ENCODE data around the gene CELSR2. TPM values are rescaled to one million over a fixed set of nuclear protein-coding genes. Genes with fewer than 3 reads are reported as not detected.

Gene CELSR2
- total and polyA plus RNA-seq, 2 experiments from 2014 or later: 11.2 to 35.1 TPM

DNA sequence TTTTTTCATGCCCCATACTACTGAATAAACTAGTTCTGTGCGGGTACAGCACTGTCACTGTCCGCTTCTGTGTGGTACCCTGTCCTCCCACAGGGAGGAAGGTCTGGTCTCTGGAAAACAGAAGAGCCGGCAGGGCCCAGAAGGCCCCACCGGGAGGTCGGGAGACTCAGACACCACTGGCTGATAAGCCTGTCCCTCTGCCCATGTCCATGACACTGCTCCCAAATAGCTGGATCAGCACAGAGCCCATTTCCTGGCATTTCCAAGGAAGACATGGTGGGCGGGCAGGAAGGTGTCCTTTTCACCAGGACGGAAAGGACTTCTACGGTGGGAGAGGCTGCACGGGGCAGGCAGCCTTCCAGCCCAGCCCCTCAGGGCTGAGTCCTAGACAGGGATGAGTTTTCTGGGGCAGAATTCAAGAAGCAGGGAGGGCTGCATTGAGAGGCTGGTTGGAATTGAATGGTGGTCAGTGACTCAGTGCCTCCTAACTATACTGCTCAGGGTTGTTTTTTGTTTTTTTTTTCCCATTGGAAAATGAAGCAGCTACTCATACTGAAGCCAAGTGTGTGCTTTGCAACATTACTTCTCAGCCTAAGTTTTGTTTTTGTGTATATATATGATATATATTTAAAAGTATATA lies 26.5 kb downstream of the CELSR2 start:
- Histone ChIP-seq H3K4me2 (no peak overlapping the region), H4K20me1 (replicated peaks; ENCODE audit: insufficient read depth) (peaks cover 5% of the 10 kb centered on the region; the same call in 1 of the 2 replicates), H3F3A (replicated peaks; ENCODE audit: low read depth) (peaks cover 19% of the 10 kb centered on the region), H3K9me2 (ENCODE audit: insufficient read depth) (no peaks in the 10 kb centered on the region), H3K27ac (ENCODE audit: low read depth) (no peak overlapping the region), H3K36me3 (ENCODE audit: insufficient read depth) (peaks cover 12% of the 10 kb centered on the region; the same call in 1 of the 2 replicates), H3K4me3 (no peak overlapping the region), H3K27me3 (ENCODE audit: insufficient read depth) (no peaks in the 10 kb centered on the region), H3K79me2 (replicated peaks; ENCODE audit: insufficient read depth) (0 out of 2 replicates have a peak, but pooled peaks cover 6% of the 10 kb centered on the region), H2AFZ (no peak overlapping the region), H3K4me1 (ENCODE audit: insufficient read depth) (peaks cover 16% of the 10 kb centered on the region)
- Mint-ChIP-seq H3K4me3 (no peak overlapping the region; the same call in 2 of the 3 replicates), H3K27me3 (ENCODE audit: insufficient read depth, low read depth, poor library complexity) (peaks cover 13% of the 10 kb centered on the region), H3K4me1 (peaks cover 26% of the 10 kb centered on the region), H3K36me3 (ENCODE audit: low read depth) (peaks cover 39% of the 10 kb centered on the region), H3K9me3 (no peaks in the 10 kb centered on the region), H3K27ac (peak overlapping the region; percentile 71; the same call in 1 of the 2 replicates)
- ATAC-seq (no peak), DNase-seq (ENCODE audit: low spot score) (no peak)
- TF ChIP-seq, protein P1, sequence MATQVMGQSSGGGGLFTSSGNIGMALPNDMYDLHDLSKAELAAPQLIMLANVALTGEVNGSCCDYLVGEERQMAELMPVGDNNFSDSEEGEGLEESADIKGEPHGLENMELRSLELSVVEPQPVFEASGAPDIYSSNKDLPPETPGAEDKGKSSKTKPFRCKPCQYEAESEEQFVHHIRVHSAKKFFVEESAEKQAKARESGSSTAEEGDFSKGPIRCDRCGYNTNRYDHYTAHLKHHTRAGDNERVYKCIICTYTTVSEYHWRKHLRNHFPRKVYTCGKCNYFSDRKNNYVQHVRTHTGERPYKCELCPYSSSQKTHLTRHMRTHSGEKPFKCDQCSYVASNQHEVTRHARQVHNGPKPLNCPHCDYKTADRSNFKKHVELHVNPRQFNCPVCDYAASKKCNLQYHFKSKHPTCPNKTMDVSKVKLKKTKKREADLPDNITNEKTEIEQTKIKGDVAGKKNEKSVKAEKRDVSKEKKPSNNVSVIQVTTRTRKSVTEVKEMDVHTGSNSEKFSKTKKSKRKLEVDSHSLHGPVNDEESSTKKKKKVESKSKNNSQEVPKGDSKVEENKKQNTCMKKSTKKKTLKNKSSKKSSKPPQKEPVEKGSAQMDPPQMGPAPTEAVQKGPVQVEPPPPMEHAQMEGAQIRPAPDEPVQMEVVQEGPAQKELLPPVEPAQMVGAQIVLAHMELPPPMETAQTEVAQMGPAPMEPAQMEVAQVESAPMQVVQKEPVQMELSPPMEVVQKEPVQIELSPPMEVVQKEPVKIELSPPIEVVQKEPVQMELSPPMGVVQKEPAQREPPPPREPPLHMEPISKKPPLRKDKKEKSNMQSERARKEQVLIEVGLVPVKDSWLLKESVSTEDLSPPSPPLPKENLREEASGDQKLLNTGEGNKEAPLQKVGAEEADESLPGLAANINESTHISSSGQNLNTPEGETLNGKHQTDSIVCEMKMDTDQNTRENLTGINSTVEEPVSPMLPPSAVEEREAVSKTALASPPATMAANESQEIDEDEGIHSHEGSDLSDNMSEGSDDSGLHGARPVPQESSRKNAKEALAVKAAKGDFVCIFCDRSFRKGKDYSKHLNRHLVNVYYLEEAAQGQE (IDR thresholded peaks at IDR 0.05; ENCODE audit: unreplicated experiment): no peak
- no peak for TF ChIP-seq STAT1 (IDR thresholded peaks at IDR 0.05; ENCODE audit: unreplicated experiment)
- TF ChIP-seq ZNF114 (CRISPR knock-in tag; IDR thresholded peaks at IDR 0.05): no peak
- TF ChIP-seq JUNB (IDR thresholded peaks at IDR 0.05; ENCODE audit: unreplicated experiment): no peak
- TF ChIP-seq, protein P2, sequence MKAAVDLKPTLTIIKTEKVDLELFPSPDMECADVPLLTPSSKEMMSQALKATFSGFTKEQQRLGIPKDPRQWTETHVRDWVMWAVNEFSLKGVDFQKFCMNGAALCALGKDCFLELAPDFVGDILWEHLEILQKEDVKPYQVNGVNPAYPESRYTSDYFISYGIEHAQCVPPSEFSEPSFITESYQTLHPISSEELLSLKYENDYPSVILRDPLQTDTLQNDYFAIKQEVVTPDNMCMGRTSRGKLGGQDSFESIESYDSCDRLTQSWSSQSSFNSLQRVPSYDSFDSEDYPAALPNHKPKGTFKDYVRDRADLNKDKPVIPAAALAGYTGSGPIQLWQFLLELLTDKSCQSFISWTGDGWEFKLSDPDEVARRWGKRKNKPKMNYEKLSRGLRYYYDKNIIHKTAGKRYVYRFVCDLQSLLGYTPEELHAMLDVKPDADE (IDR thresholded peaks at IDR 0.05): no peak
- TF ChIP-seq, protein P3, sequence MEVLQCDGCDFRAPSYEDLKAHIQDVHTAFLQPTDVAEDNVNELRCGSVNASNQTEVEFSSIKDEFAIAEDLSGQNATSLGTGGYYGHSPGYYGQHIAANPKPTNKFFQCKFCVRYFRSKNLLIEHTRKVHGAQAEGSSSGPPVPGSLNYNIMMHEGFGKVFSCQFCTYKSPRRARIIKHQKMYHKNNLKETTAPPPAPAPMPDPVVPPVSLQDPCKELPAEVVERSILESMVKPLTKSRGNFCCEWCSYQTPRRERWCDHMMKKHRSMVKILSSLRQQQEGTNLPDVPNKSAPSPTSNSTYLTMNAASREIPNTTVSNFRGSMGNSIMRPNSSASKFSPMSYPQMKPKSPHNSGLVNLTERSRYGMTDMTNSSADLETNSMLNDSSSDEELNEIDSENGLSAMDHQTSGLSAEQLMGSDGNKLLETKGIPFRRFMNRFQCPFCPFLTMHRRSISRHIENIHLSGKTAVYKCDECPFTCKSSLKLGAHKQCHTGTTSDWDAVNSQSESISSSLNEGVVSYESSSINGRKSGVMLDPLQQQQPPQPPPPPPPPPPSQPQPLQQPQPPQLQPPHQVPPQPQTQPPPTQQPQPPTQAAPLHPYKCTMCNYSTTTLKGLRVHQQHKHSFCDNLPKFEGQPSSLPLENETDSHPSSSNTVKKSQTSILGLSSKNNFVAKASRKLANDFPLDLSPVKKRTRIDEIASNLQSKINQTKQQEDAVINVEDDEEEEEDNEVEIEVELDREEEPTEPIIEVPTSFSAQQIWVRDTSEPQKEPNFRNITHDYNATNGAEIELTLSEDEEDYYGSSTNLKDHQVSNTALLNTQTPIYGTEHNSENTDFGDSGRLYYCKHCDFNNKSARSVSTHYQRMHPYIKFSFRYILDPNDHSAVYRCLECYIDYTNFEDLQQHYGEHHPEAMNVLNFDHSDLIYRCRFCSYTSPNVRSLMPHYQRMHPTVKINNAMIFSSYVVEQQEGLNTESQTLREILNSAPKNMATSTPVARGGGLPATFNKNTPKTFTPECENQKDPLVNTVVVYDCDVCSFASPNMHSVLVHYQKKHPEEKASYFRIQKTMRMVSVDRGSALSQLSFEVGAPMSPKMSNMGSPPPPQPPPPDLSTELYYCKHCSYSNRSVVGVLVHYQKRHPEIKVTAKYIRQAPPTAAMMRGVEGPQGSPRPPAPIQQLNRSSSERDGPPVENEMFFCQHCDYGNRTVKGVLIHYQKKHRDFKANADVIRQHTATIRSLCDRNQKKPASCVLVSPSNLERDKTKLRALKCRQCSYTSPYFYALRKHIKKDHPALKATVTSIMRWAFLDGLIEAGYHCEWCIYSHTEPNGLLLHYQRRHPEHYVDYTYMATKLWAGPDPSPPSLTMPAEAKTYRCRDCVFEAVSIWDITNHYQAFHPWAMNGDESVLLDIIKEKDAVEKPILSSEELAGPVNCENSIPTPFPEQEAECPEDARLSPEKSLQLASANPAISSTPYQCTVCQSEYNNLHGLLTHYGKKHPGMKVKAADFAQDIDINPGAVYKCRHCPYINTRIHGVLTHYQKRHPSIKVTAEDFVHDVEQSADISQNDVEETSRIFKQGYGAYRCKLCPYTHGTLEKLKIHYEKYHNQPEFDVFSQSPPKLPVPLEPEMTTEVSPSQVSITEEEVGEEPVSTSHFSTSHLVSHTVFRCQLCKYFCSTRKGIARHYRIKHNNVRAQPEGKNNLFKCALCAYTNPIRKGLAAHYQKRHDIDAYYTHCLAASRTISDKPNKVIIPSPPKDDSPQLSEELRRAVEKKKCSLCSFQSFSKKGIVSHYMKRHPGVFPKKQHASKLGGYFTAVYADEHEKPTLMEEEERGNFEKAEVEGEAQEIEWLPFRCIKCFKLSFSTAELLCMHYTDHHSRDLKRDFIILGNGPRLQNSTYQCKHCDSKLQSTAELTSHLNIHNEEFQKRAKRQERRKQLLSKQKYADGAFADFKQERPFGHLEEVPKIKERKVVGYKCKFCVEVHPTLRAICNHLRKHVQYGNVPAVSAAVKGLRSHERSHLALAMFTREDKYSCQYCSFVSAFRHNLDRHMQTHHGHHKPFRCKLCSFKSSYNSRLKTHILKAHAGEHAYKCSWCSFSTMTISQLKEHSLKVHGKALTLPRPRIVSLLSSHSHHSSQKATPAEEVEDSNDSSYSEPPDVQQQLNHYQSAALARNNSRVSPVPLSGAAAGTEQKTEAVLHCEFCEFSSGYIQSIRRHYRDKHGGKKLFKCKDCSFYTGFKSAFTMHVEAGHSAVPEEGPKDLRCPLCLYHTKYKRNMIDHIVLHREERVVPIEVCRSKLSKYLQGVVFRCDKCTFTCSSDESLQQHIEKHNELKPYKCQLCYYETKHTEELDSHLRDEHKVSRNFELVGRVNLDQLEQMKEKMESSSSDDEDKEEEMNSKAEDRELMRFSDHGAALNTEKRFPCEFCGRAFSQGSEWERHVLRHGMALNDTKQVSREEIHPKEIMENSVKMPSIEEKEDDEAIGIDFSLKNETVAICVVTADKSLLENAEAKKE (CRISPR knock-in tag; IDR thresholded peaks at IDR 0.05): no peak
- no peak for TF ChIP-seq EZH2phosphoT487 (IDR thresholded peaks at IDR 0.05; ENCODE audit: unreplicated experiment)
- TF ChIP-seq POLR2AphosphoS5 (IDR thresholded peaks at IDR 0.05; ENCODE audit: low read depth): no peak
- no peak for TF ChIP-seq NANOG (IDR thresholded peaks at IDR 0.05; ENCODE audit: borderline replicate concordance)
- no peak for TF ChIP-seq ZNF331 (CRISPR knock-in tag; IDR thresholded peaks at IDR 0.05; ENCODE audit: low read depth)
- TF ChIP-seq EZH2 (IDR thresholded peaks at IDR 0.05; ENCODE audit: low read depth, unreplicated experiment): no peak
- no peak for TF ChIP-seq CTCF (conservative IDR thresholded peaks at IDR 0.05; ENCODE audit: low read depth in 2 of 2)
- TF ChIP-seq CREB1 (CRISPR knock-in tag; IDR thresholded peaks at IDR 0.05; ENCODE audit: low read depth): no peak
